ACHN (cell line): ENCODE results near the gene NSMF.
A peak's percentile ranks its signal among the peaks of the same experiment; 100 is the strongest.
"Not testable (repeated sequence)": the region's sequence is repeated elsewhere in the genome, so short reads cannot be mapped to it uniquely, and the experiment has no call there.

ENCODE experiments used
- DNase-seq: peaks from one replicate; pipeline ENCODE4 v3.0.0-alpha.2; 2015
- in situ Hi-C: cut with HindIII; loops from 2 replicates; pipeline ENCODE4 v1.10.0; 2017; ENCODE audit warnings: low sequenced_read_pairs, low pct_ligation_motif_present, low pct_unique_long_range_greater_than_20kb

Gene NSMF

GRCh38 chr9:137427454-137428310, 31.5 kb downstream of the NSMF start:
- no peak for DNase-seq
- in situ Hi-C loops, result no loop called here

GRCh38 chr9:137426018-137426681, 33.0 kb downstream of the NSMF start:
- in situ Hi-C loops, result no loop called here

GRCh38 chr9:137423514-137424291, 35.4 kb downstream of the NSMF start:
- peak; percentile 31 for DNase-seq
- in situ Hi-C loops, result no loop called here

More at GRCh38 chr9:137426018-137426681, 33.0 kb downstream of the NSMF start:
- no peak for DNase-seq

- DNase-seq, result peak; percentile 91
- in situ Hi-C loops, result no loop called here
Measured at GRCh38 chr9:137422604-137423513, 36.3 kb downstream of the NSMF start, which contains the start of the genes EXD3 and NOXA1. TSS of gene EXD3 (minus strand) at chr9:137423162. CDS start at chr9:137395357, 27,805 bp downstream. TSS of gene NOXA1 (plus strand) at chr9:137423393. CDS start at chr9:137423530, 137 bp downstream.

GRCh38 chr9:137421838-137422603, 37.1 kb downstream of the NSMF start:
- DNase-seq, result no peak
- in situ Hi-C loops, result no loop called here

- no peak for DNase-seq
- in situ Hi-C loops, result no loop called here
Measured at GRCh38 chr9:137417161-137418021, 41.7 kb downstream of the NSMF start.

- in situ Hi-C loops, result no loop called here
- DNase-seq, result no peak
Measured at GRCh38 chr9:137416563-137417151, 42.5 kb downstream of the NSMF start.

- no peak for DNase-seq
- in situ Hi-C loops, result no loop called here
Measured at GRCh38 chr9:137416006-137416562, 43.0 kb downstream of the NSMF start.

- in situ Hi-C loops, result no loop called here
- DNase-seq, result no peak
Measured at GRCh38 chr9:137415451-137415850, 43.7 kb downstream of the NSMF start.

GRCh38 chr9:137412431-137412830, 46.7 kb downstream of the NSMF start:
- no peak for DNase-seq
- in situ Hi-C loops, result no loop called here

GRCh38 chr9:137411645-137412380, 47.3 kb downstream of the NSMF start:
- in situ Hi-C loops, result no loop called here
- DNase-seq, result peak; percentile 92

- in situ Hi-C loops, result no loop called here
- DNase-seq, result peak; percentile 27
Measured at GRCh38 chr9:137411260-137411644, 47.9 kb downstream of the NSMF start.

GRCh38 chr9:137410891-137411249, 48.3 kb downstream of the NSMF start:
- in situ Hi-C loops, result no loop called here
- DNase-seq, result no peak

- DNase-seq, in situ Hi-C loops: not testable (repeated sequence)
Measured at GRCh38 chr9:137410236-137410890, 48.8 kb downstream of the NSMF start.

- no peak for DNase-seq
- in situ Hi-C loops, result no loop called here
Measured at GRCh38 chr9:137409515-137409914, 49.6 kb downstream of the NSMF start.
